Activated gamma-delta T cell treated with Interleukin-2 at 50 U/mL for 16 hours (primary cell): Measurements from ENCODE around the gene GPC3.
"Not testable (repeated sequence)": the region's sequence is repeated elsewhere in the genome, so short reads cannot be mapped to it uniquely, and the experiment has no call there.

Experiments used
- DNase-seq: peaks from one replicate; pipeline ENCODE4 v3.0.0-alpha.2; 2020

The GPC3 gene

DNA sequence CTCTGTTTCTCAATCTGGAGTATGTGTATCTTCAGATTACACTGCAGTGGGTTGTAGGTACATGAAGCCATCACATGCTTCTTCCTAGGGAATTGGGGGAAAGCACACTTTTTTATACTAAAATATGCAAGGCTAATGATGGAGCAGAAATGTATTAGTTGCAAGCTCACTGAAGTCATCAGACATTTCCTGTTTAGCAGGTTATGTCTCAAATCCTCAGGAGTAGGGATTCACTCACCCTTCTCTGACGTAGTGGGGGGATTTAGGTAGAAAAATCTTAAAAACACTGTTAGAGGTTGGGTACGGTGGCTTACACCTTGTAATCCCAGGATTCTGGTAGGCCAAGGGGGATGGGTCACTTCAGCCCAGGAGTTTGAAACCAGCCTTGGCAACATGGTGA is 441.7 kb downstream of the GPC3 start:
- no peak for DNase-seq

DNA sequence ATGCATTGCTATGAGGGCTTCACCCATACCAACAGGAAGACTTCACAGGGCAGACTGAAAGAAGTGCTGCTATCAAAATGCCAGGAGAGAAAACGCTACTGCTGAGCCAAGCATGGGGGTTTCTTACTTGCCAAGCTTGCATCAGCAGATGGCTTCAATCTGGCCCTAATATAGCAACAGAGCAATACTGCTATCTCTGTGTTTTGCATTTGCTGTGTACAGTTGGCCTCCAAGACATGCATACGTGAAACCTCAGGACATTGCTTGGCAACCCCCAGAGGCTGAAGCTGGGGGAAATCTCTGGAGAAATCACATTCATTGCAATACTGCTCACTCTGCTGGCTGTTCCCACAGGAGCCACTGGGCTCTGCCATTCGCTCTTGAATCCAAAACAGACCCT is 442.9 kb downstream of the GPC3 start:
- no peak for DNase-seq

DNA sequence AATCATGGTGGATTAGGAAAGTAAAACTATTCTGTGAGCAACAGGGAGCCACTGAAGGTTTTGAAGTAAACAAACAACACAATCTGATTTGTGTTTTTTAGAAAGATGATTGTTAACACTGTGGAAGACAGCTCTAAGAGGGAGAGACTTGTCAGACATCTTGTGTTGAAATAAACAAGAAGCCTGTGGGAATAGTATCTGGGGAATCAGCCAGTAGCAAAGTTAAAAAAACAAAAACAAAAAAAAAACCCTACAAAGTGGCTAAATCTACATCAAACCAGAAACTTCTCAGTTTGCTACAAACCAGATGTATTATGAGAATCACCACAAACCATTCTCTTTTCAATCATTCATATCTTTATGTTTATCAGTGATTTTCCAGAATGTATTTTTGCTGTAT is 444.4 kb downstream of the GPC3 start:
- DNase-seq, result no peak

DNA sequence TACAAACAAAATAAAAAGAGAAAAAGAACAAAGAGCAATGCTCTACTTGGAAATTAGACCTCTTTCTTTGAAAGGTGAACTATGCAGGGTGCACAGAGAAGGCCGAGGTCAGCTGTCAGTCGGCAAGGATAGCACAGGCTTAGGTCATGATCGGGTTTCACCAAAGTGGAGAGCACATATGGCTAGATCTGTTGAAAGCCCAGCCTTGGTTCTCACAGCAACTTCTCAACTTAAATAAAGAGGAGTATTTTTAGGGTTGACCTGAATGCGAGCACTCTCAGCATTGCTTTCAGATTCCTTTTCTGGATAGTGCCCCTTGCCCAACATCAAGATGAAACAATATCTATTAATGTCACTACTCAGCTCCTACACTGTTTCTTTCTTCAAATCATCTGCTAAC is 447.2 kb downstream of the GPC3 start:
- no peak for DNase-seq

DNA sequence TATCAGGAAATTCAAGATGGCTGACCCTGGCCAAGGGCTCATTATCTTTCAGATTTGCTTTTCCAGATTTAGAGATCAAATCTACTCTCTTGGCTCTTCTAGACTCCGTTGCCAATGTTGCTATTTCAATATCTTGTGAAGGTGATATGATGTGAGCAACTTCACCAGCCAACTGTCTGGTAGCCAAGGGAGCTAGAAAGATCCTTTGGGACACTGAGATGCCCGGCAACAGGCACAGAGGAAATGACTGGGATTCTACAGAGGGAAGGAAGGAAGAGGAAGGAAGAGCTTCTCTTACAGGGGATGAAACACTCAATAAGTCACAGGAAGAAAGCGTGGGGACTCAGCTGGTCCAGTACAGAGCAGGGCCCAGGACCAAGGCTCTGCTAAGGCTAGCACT is 448.3 kb downstream of the GPC3 start:
- no peak for DNase-seq

DNA sequence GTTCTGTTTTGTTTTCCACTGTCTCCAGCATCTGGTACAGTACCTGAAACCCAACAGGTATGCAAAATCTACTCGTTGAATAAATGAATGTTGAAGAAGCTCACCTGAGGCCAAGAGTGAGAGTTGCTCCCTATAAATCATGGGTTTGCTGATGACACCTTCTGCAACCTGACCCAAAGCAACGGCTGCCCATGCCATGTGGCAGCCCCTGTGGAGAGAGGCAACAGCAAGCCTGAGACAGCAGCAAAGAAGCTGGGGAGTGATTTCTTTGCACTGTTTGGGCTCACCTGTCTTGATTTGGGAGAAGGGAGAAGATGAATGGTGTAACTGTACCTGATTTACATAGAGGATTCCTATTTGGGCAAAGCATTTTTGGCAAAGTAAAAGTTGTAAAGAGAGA is 450.3 kb downstream of the GPC3 start:
- no peak for DNase-seq

DNA sequence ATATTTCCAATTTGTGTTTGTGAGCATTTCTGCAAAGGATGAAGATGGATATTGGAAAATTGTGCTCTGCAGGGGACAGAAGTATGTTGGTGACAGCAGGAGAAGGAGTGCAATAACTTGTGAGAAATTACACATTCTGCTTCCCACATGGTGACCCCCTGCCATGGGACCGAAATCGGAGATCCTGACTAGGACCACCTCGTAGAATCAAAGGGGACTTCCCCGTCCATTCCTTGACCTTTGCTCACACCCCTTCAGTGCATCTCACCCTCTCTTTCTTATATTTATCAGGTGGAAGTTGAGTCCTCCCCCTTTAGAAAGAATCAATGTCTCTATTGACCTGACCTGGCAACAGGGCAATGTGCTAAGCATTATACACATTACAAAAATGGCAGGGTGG is 451.2 kb downstream of the GPC3 start:
- no peak for DNase-seq

DNA sequence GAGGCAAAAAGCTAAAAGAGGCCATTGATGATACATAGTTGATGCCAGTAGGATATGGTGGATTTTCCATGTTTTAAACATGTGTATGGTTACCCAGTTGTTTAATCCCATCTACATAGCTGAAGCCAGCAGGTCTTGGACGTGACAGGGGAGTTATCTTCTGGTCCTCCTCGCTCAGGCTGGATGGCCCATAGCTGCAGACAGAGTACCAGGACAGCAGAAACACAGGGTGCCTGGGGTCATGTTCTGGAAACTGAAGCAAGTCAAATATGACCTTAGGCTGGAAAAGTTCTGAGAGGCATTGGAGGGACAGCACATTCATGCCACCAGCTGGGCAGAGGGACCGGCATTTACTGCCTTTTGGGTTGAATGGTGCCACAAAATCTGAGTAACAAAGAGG is 452.1 kb downstream of the GPC3 start:
- DNase-seq, result no peak

DNA sequence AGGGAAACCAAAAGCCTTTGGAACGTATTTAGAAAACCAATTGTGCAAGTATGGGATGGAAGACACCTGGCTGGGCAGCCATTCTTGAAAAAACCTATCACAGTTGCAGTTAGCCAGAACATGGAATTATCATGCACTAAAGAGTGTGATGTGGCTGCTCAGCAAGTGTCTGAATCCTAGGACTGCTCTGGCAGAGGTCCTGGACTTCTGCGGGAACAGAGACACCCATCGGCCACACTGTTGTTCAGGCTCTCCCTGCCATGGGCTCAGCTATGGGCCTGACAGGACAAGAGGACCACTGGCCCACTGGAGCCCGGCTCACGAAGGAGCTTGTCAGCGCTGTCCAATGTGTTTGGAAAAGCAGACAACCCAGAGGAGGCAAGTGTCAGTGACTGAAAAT is 454.4 kb downstream of the GPC3 start:
- no peak for DNase-seq

DNA sequence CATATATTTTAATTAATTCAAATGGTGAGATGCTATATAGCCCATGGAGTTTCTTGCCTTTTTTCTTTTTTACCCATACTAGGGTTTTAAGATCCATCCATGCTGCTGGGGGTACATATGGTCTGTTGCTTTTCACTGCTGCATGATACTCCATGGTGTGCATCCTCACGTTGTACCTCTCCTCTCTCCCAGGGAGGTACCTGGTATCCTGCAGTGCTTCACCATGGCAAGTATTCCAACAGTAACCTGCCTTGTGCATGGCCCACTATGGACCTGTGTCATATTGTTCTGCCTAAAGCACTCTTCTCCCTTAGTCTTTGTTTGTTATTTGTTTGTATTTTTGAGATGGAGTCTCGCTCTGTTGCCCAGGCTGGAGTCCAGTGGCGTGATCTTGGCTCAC is 455.8 kb downstream of the GPC3 start:
- no peak for DNase-seq

DNA sequence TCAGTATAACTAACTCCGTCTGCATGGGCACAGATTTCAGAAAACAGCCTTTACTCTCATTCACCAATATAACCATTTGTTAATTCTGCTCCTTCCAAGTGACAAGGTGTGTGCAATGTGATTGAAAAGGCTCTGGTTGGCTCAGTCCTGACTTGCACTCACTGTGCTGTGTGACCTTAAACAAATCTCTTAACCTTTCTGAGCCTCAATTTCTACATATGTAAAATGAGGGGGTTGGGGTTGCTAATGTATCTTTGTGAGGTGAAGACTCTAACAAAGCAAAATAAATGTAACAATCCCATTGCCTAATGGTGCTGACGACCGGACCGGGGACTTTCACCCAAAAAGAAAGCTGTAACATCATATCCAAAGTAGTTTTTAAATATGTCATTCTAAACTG is 457.6 kb downstream of the GPC3 start:
- no peak for DNase-seq

DNA sequence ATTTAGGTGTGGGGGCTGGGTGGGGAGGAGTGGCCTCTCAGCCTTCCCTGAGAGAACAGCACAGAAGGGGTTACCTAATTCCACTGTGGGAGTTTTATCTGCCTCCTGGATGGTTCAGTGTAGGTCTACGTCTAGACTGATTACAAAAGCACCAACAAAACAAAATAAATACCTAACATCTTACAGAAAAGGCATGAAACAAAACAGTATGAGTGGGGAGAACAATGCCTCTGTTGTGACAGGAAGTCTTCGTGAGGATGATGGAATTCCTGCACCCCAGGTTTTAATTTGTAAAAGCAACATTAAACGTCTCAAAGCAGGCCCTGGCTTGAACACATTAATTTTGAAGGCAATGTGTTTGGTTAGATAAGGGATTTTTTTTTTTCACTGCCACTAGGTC is 458.0 kb downstream of the GPC3 start:
- no peak for DNase-seq

DNA sequence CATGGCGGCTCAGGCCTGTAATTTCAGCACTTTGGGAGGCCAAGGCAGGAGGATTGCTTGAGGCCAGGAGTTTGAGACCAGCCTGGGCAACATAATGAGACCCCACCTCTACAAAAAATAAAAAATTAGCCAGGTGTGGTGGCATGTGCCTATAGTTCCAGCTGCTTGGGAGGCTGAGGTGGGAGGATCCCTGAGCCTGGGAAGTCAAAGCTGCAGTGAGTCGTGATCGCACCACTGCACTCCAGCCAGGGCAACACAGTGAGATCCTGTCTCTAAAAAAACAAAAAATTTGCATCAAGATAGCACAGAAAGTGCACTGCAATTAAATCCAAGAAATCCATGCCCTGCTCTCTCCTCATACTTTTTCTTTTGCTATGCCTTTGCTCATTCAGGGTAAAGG is 458.6 kb downstream of the GPC3 start:
- DNase-seq, result not testable (repeated sequence)

DNA sequence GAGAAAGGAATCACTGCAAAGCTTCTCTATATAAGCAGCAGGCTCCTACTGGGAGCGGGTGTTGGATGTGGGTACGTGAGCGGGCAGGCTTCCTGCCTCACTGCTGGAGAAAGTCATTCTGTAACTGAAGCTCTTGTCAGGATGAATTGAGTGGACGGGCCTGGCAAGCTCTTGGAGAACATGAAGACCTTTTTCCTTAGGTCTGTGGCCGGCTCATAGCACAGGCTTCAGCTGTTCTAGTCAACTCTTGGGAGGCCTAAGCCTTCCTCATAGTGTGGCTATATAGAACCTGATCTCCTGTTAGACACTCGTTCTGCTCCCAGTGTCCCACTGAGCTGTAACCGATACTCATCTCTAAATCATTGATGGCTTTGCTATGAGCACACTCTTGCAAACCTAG is 461.9 kb downstream of the GPC3 start:
- DNase-seq, result no peak

DNA sequence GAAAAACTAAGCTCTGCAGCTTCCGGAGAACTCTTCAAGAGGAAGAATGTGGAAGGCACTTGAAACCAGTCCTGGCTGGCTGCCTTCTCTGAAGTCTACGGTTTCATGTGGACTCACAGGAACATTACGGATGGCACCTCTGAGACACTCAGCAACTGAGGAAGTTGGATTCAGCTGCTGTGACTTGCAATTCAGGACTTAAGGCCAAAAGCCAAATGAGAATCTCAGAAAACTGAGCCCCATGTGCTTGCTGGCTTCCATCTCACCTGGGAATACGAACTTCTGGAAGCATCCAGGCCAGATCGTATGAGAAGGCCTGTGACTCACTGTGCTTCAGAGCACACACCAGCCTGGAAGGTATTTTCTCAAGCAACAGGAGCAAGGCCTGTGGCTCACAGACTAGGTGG is 462.3 kb downstream of the GPC3 start:
- no peak for DNase-seq

DNA sequence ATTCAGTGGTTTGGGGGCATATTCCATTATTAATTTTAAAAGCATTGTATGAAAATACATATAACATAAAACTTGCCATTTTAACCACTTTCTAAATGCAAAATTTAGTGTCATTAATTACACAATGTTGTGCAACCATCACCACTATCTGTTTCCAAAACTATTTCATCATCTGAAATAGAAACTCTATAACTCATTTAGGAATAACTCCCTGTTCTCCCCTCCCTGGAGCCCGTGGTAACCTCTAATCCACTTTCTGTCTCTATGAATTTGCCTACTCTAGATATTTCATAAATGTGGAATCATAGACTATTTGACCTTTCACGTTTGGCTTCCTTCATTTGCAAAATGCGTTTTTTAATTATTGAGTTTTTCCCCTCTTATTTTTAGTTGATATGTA is 468.7 kb downstream of the GPC3 start:
- no peak for DNase-seq

DNA sequence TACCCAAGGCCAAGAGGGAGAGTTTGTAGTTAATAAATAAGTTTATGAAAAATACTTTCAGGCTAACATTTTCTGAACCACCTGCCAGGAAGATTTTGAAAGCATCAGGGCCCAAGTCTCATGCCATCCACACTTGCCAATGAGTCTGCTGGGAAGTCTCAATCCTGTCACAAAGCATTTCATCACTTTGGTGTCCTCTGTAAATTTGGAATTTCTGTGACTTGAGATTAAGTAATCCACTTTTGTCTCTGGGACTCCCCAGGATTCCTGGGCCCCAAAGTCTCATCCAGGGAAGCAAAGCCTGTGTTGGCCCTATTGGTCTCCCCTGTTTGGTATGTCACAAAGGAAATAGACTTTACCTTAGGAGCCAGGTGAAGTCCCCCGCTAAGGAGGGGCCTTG is 470.9 kb downstream of the GPC3 start:
- DNase-seq, result no peak

DNA sequence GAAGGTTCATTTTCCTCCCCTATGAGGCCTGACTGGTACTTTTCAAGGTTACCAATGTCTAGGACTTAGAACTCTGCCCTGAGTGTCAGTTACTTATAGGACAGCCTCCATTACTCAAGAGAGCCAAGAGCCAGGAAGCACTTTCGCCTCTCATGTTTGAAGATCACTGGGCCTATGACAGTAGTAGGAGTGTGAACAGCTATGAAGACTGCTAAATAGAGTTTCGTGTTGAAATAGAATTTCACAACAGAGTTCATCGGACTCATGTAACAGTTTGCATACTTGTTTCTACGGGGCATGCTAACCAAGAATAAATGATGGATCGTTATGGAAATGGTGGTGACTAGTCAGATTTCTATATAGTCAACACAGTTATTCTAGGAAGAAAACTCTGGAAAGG is 472.3 kb downstream of the GPC3 start:
- DNase-seq, result no peak

DNA sequence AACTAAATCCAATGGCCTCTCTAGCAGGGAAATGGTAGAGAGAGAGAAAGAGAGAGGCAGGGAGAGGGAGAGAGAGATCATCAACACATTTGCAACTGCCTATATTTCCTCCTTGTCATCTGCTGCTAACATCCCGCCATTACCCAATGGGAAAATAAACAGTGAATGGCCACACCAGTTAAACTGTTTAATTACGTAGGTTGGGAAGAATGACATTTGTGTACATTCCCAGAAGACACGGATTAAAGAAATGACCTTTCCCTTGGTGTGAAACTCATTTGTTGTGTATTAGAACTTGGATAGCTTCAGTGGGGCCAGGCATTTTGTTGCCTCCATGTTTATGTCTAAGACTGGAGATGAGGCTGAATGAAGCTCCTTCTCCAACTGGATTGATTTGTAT is 474.4 kb downstream of the GPC3 start:
- DNase-seq, result no peak

DNA sequence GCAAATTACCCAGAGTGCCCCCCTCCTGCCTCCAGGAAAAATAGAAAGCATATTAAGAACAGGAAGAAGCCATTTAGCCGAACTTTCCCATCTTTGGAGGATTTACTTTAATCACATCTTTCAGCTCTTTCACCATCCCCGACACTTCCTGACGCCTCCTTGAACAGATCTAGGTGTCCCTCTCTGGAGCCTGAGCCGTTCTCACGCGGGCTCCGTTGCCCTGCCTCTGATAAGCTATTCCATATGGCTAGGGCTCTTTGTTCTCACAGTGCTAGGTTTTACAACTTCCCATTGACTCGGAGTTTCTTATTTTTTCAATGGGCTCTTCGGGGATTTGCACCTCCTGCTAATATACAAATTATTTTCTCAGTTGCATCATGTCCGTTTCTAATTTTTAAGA is 488.0 kb downstream of the GPC3 start:
- no peak for DNase-seq

DNA sequence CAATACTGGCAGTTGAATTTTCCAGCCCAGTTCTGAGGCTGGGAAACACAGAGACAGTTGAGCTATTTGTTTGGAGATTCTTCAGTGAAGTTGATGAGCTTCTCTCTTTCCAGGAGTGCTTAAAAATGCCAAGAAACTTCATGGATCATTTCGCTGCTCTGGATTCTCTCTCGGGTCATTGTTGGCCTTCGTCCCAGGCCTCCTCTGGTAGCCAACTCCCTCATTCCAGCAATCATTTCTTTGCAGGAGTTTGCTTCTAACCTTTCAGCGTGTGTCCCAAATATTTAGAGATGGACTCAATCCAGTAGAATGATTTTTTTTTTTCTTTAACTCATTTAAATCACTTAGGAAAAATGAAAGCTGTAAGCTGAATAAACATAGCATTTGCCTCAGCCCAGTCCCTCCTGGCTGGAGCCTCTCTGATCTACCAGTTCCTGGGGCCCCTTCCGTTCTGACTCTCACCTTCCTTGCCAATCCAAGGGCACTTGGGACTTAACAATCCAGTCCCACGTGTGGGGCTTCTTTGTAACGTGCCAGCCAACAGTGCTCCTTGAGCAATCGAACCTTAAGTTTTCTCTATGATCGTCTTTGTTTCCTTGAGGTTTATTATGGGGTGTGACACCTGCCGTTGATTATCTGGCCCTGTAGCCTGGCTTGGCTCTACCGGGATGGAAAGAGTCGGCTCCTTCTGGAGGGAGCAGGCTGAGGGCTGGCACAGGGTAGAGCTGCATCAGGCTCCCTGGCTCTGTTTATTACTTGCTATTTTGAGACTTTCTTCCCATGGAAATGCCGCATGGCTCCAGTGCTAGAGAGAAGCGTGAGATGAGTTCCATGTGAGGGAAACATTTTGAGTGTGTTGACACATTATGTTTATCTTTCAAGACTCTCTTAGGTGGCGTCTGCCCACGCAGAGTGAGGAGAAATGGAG is 489.7 kb downstream of the GPC3 start:
- no peak for DNase-seq

DNA sequence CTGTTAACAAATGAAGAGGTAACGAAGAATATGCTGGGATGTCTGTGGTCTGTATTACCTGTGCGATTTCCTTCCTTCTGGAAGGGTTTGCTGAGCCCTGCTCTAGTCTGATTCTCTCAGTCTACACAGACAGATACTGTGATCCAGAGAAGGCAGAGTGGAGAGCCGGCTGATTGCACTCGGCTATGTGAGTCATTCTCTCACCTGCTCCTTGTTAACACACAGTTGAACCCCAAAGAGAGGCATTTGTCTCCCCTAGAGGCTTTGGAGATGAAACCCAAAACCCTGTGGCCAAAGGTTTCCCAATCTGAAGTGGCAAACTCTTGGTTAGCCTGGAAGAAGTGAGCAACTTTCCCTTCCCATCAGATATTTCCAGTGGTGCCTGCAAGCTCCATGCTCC is 492.0 kb downstream of the GPC3 start:
- no peak for DNase-seq

DNA sequence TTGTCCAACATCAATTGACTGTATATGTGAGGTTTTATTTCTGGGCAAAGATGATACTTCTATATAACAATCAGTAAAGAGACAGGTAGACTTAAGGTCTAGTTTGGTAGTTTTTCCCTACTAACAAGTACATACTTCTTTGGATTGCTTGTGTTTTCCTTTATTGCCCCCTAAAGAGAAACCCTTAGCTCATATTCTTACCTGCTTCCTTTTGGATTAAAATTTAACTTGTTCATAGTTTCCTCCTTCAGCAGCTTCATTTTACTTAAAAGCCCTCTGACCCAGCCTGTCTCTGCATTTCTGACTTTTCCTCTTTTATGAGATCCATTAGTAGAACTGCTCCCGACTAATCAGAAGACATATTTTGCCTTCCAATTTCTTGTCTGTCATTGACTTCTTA is 494.4 kb downstream of the GPC3 start:
- DNase-seq, result no peak
